Colonic mucosa (tissue), 4 donors: ENCODE results near the gene LST1. TPM values are rescaled to one million over a fixed set of nuclear protein-coding genes. Genes with fewer than 3 reads are reported as not detected.

Experiments
- DNase-seq: peaks from one replicate; pipeline ENCODE4 v3.0.0-alpha.2; 2020
- H3K27ac ChIP-seq: fragments of 200-600 bp; one replicate; pipeline ENCODE4 v1.8.0; 2021
- H3K27me3 ChIP-seq: fragments of 200-600 bp; one replicate; pipeline ENCODE4 v1.8.0; 2021
- H3K36me3 ChIP-seq: fragments of 200-600 bp; one replicate; pipeline ENCODE4 v1.8.0; 2021
- H3K4me1 ChIP-seq: fragments of 200-600 bp; one replicate; pipeline ENCODE4 v1.8.0; 2021; ENCODE audit warnings: mild to moderate bottlenecking
- H3K4me3 ChIP-seq: fragments of 200-600 bp; one replicate; pipeline ENCODE4 v1.8.0; 2021
- H3K9ac ChIP-seq, 2 donors: one replicate each; pipeline ENCODE4 v1.7.0; 2013; ENCODE audit warnings: control low read depth in 2 of 2, low read depth in 2 of 2, low read length in 2 of 2
- H3K9me3 ChIP-seq: fragments of 200-600 bp; one replicate; pipeline ENCODE4 v1.8.0; 2021
- CTCF ChIP-seq: fragments of 200-600 bp; IDR thresholded peaks from one replicate; pipeline ENCODE4 v1.8.0; 2022; ENCODE audit warnings: antibody characterized with exemption, mild to moderate bottlenecking
- intact Hi-C: fragments of 100-400 bp; cut with DNase I; formaldehyde crosslinking; loops from one replicate; pipeline ENCODE4 v1.14.1; 2022
- total RNA-seq, 2 donors: library from RNA; stranded (reverse); fragmentation: NEBNext Ultra II Directional in 1 of 2; extraction: Animal tissue kit (Norgen Biotek cat#: 25700) in 1 of 2; gene quantifications; one replicate each; pipeline ENCODE4 v1.2.1, GENCODE V29; 2021
- donor health status: healthy.
- donor health status: DM: no; HTN: no; CAD: no.
- donor health status: DM: no; HTN: no; CAD: no.

The LST1 gene
- total RNA-seq, 2 donors from 2014 or later: 4.8 to 9.2 TPM

GRCh38 chr6:31631209-31631608 is 45.1 kb downstream of the LST1 start:
- H3K27me3 ChIP-seq: no peaks in the 10 kb centered on the region
- no peaks in the 10 kb centered on the region for H3K4me1 ChIP-seq
- TF ChIP-seq CTCF: no peak
- H3K27ac ChIP-seq: no peak overlapping the region
- no peak overlapping the region for H3K4me3 ChIP-seq
- H3K9ac ChIP-seq: no peak overlapping the region
- no peaks in the 10 kb centered on the region for H3K9me3 ChIP-seq
- H3K36me3 ChIP-seq: peaks cover 51% of the 10 kb centered on the region
- no peak for DNase-seq
- intact Hi-C loops: no loop called here

GRCh38 chr6:31631681-31632278 is 45.7 kb downstream of the LST1 start:
- intact Hi-C loops: no loop called here
- DNase-seq: no peak
- no peaks in the 10 kb centered on the region for H3K4me1 ChIP-seq

GRCh38 chr6:31632279-31632946 is 46.3 kb downstream of the LST1 start:
- no peaks in the 10 kb centered on the region for H3K27me3 ChIP-seq
- no peaks in the 10 kb centered on the region for H3K9me3 ChIP-seq
- no peak for TF ChIP-seq CTCF
- peaks cover 46% of the 10 kb centered on the region for H3K36me3 ChIP-seq
- intact Hi-C loops: no loop called here
- H3K4me1 ChIP-seq: no peaks in the 10 kb centered on the region
- H3K27ac ChIP-seq: no peak overlapping the region
- H3K9ac ChIP-seq: no peak overlapping the region
- DNase-seq: no peak
- H3K4me3 ChIP-seq: no peak overlapping the region

More at GRCh38 chr6:31631681-31632278, 45.7 kb downstream of the LST1 start:
- no peak overlapping the region for H3K4me3 ChIP-seq
- H3K27ac ChIP-seq: no peak overlapping the region
- no peaks in the 10 kb centered on the region for H3K27me3 ChIP-seq
- no peak for TF ChIP-seq CTCF
- no peak overlapping the region for H3K9ac ChIP-seq
- H3K9me3 ChIP-seq: no peaks in the 10 kb centered on the region
- peaks cover 46% of the 10 kb centered on the region for H3K36me3 ChIP-seq

GRCh38 chr6:31633447-31633846 is 47.4 kb downstream of the LST1 start:
- no peak for TF ChIP-seq CTCF
- H3K4me3 ChIP-seq: no peak overlapping the region
- H3K36me3 ChIP-seq: peaks cover 36% of the 10 kb centered on the region
- no peak overlapping the region for H3K27ac ChIP-seq
- no peaks in the 10 kb centered on the region for H3K27me3 ChIP-seq
- H3K9me3 ChIP-seq: no peaks in the 10 kb centered on the region
- H3K4me1 ChIP-seq: no peaks in the 10 kb centered on the region
- H3K9ac ChIP-seq: no peak overlapping the region
- intact Hi-C loops: no loop called here
- DNase-seq: no peak

- TF ChIP-seq CTCF: no peak
- H3K36me3 ChIP-seq: peaks cover 33% of the 10 kb centered on the region
- no peaks in the 10 kb centered on the region for H3K9me3 ChIP-seq
- H3K9ac ChIP-seq: no peak overlapping the region
- no peak overlapping the region for H3K4me3 ChIP-seq
- no peaks in the 10 kb centered on the region for H3K4me1 ChIP-seq
- no peaks in the 10 kb centered on the region for H3K27me3 ChIP-seq
- H3K27ac ChIP-seq: no peak overlapping the region
- intact Hi-C loops: no loop called here
- DNase-seq: no peak
These were observed 48.1 kb downstream of the LST1 start for GRCh38 chr6:31634131-31634530.
